Vagina (tissue), 2 donors: ENCODE measurements around the gene HOMEZ.

ENCODE experiments used
- POLR2A ChIP-seq, 2 donors: fragments of 450-650 bp; IDR thresholded peaks; one replicate each; pipeline ENCODE4 v1.6.1; 2017; ENCODE audit warnings: antibody characterized with exemption in 2 of 2, mild to moderate bottlenecking in 2 of 2, moderate library complexity in 2 of 2
- POLR2AphosphoS5 ChIP-seq, 2 donors: sonication (generic); formaldehyde crosslinking; IDR thresholded peaks; one replicate each; pipeline ENCODE4 v1.9.0; 2017; ENCODE audit warnings: antibody characterized with exemption in 2 of 2, mild to moderate bottlenecking in 2 of 2, low read depth in 1 of 2; ENCODE audit not compliant: insufficient read depth in 1 of 2
- TF ChIP-seq, protein P1 (sequence below), 3 experiments: fragments of 450-650 bp in 2 of 3; fragments of 200-600 bp in 1 of 3; sonication (generic) in 1 of 3; IDR thresholded peaks; one replicate each; pipeline ENCODE4 v1.5.1; 2017 to 2019; ENCODE audit warnings: antibody characterized with exemption in 3 of 3, mild to moderate bottlenecking in 2 of 3, moderate library complexity in 2 of 3

DNA sequence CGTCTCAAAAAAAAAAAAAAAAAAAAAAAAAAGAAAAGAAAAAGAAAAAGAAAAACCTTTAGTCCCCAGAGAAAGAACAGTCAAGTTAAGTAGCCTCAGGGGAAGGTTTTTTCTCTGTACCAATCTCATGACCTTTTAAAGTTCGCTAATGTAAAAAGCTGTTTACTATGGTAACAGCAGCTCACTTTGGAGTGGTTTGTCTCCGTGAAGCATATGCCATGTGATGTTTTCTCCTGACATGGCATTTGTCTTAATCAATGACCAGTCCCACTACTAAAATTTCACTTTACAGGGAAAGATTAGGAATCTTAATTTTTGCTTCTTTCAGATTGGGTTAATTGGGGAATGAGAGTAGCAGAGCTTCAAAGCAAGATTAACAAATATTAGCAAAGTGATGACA lies 43.9 kb downstream of the HOMEZ start:
- no peak for TF ChIP-seq POLR2AphosphoS5 (IDR thresholded peaks at IDR 0.05; ENCODE audit: insufficient read depth in 1 of 2, low read depth in 1 of 2)
- no peak for TF ChIP-seq POLR2A (IDR thresholded peaks at IDR 0.05)
- TF ChIP-seq, protein P1, sequence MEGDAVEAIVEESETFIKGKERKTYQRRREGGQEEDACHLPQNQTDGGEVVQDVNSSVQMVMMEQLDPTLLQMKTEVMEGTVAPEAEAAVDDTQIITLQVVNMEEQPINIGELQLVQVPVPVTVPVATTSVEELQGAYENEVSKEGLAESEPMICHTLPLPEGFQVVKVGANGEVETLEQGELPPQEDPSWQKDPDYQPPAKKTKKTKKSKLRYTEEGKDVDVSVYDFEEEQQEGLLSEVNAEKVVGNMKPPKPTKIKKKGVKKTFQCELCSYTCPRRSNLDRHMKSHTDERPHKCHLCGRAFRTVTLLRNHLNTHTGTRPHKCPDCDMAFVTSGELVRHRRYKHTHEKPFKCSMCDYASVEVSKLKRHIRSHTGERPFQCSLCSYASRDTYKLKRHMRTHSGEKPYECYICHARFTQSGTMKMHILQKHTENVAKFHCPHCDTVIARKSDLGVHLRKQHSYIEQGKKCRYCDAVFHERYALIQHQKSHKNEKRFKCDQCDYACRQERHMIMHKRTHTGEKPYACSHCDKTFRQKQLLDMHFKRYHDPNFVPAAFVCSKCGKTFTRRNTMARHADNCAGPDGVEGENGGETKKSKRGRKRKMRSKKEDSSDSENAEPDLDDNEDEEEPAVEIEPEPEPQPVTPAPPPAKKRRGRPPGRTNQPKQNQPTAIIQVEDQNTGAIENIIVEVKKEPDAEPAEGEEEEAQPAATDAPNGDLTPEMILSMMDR (IDR thresholded peaks at IDR 0.05), result no peak
